GM19463 (cell line): Measurements from ENCODE around the gene HNF4A.
"Not testable (repeated sequence)": the region's sequence is repeated elsewhere in the genome, so short reads cannot be mapped to it uniquely, and the experiment has no call there.

Source experiments
- ATAC-seq: cut with Tn5 transposase; IDR thresholded peaks from one replicate; pipeline ENCODE4 v1.9.1; 2021; ENCODE audit warnings: mild to moderate bottlenecking, moderate library complexity; ENCODE audit not compliant: unreplicated experiment

The HNF4A gene

GRCh38 chr20:44355498-44356352 lies at the start of gene HNF4A:
HNF4A (plus strand) TSS chr20:44355699; CDS start chr20:44355805, 106 bp downstream.
- no peak for ATAC-seq

DNA sequence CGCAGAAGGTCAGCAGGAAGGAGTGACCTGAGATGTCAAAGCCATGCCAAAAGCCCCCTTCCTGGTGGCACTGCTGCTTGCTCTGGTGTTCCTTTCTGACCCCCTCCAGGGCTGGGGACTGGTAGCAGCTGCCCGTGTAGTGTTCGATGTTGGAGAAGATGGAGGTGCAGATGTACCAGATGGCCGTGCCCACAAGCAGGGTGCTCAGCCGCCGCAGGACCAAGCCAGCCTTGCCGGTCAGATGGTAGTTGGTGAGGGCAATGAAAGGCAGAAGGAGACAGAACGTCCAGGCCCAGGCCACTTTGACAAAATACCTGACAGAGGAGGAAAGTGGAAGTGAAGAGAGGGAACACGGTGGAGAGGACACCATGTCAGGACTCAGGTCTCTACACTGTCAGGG lies 48.6 kb upstream of the HNF4A start:
- no peak for ATAC-seq

- no peak for ATAC-seq
These were observed 45.5 kb upstream of the HNF4A start for GRCh38 chr20:44309763-44310663.

- ATAC-seq, result peak; percentile 93
These were observed 44.5 kb upstream of the HNF4A start, which contains the start of gene FITM2 for GRCh38 chr20:44310664-44311639. FITM2 (minus strand) TSS chr20:44311202; CDS start chr20:44311148, 54 bp downstream.

DNA sequence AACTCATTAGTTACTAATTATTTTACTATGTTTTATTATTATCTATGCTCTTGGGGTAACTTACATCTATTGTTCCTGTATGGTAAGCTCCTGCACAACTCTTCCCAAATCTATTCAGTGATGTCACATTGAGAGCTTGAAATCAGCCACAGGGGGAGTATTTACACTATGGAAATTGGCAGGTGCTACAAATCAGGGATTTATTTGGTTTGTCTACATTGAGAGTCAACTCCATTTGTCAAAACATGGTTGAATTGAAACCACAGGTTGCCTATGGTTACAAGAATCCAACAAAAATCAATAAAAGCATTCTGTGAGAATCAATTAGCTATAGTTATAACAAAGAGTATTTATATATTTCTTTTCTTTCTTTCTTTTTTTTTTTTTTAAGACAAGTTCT lies 40.6 kb upstream of the HNF4A start:
- no peak for ATAC-seq

DNA sequence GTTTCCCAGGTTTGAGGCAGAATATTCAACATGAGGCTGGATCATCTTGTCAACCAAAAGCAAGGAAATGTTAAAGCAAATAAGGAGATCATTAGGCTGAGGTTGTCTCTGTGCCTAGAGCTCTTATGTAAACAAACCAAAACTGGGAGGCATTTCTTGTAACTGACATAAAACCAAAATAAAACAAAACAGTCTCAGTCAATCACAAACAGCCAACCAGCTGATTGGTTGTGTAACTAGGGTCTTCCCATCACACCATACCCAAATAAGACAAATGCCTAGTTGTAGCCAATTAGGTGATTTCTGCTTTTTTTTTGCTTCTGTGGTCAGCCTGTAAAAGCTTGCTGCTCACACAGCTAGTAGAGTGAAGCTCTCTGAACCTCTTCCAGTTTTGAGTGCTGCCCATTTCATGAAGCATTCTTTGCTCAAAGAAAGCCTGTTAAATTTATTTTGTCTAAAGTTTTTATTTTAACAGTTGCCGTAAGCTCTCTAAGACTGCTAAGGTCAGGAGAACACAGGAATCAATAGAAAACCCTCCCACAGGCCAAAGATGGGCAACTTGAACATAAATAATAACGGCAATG lies 35.6 kb upstream of the HNF4A start:
- ATAC-seq, result no peak

GRCh38 chr20:44324343-44324742 lies 31.2 kb upstream of the HNF4A start:
- ATAC-seq, result no peak

DNA sequence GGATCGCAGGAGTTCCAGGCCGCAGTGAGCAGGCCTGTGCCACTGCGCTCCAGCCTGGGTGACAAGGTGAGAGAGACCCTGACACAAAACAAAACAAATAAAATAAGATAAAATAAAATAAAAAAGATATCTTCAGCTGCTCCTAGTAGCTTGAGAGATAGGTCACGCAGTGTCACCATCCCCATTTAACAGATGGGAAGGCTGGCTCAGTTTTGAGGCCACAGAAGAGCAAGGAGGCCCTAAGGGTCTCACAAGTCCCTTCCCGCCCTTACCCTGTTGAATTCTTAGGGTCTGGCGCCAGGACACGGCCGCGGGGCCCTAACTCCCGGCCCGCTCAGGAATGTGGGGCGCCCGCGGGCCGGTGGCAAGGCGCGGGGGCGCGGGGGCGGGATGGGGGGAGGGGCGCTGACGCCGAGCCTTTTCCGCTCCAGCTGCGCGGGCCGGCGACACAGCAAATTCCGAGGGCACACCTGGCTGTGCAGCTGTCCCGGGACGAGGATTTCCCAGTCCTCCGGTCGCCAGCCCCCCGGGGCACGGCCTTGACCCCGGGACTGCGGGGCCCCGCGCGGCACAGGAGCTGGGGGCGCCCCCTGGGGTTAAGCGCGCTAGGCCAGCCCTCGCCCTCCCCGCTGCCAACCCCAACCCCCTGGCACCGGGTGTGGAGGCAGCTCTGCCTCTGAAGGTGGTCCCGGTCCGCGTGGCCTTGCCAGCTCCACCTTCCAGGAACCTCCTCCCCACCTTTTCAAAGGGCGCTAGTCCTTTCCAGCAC lies 28.9 kb upstream of the HNF4A start:
- ATAC-seq, result no peak

- not testable (repeated sequence) for ATAC-seq
These were observed 27.8 kb upstream of the HNF4A start for GRCh38 chr20:44327748-44328147.

GRCh38 chr20:44328428-44328827 lies 27.1 kb upstream of the HNF4A start:
- ATAC-seq, result no peak

DNA sequence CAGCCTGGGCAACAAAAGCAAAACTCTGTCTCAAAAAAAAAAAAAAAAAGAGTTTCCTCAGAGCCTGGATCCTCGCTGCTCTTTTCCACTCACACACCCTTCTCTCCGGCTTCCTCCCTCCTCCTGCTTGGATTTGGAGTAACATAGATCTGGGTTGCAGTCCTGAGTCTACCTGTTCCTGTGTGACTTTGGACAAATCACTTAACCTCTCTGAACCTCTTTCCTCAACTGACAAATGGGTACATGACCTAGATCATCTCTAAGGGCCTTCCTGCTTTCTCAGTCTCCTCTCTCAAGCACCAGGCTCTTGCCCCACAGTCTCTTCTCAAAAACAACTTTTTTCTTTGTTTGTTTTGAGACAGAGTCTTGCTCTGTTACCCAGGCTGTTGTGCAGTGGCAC lies 24.3 kb upstream of the HNF4A start:
- no peak for ATAC-seq

- ATAC-seq, result no peak
These were observed 21.2 kb upstream of the HNF4A start for GRCh38 chr20:44334306-44334705.

DNA sequence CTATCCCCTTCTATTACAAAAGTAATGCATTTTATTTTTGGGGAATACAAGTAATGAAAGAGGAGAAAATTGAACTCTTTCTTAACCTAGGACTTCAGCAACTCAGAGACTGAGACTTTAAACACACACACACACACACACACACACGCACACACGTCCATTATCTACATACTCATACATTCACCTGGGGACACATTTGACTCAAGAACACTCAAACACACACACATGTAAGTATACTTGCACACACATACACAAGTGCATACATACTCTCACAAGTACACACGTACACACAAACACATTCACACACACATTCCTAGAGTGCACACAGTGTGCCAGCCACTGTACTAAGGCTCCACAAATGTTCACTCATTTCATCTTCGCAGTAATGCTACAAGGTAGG lies 20.8 kb upstream of the HNF4A start:
- no peak for ATAC-seq

DNA sequence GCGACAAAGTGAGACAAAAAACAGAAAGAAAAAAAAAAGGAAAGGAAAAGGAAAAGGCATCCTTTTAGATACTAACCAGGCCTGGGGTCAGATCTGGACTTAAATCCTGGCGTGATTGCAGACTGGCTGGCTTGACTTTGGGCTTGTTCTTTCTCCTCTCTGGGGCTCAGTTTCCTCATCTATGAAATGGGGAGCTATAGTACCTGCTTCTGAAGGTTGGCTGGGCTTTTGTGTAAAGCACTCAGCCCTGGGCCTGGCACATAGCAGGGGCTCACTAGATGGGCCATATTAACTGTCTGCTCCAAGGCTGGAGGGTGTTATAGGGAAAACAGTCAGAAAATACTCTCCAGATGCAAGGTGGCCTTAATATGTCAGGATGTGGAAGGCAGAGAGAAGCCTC lies 19.8 kb upstream of the HNF4A start:
- no peak for ATAC-seq

GRCh38 chr20:44336086-44336485 lies 19.4 kb upstream of the HNF4A start:
- no peak for ATAC-seq

GRCh38 chr20:44336725-44337380 lies 18.6 kb upstream of the HNF4A start, which contains the start of gene R3HDML:
R3HDML (plus strand) TSS chr20:44337043; CDS start chr20:44337158, 115 bp downstream.
- no peak for ATAC-seq

GRCh38 chr20:44342248-44342647 lies 13.3 kb upstream of the HNF4A start:
- no peak for ATAC-seq

DNA sequence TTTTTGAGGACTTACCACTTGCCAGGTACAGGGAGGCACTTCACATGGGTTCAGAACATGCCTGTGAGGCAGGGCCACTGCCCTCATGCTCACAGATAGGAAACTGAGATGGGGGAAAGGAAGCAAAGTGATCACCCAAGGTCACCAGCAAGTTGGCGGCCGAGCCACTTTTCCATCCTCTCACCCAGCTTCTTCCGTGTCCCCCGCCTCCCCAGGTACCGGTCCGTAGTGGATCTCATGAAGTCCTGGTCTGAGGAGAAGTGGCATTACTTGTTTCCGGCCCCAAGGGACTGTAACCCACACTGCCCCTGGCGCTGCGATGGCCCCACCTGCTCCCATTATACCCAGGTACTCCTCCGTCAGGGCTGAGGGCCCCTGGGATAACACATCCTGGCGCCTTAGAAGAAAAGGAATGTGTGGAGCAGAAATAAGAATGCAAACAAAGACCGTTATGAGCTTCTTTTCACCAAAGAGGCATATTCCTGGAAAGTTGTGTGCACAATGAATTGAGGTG lies 12.3 kb upstream of the HNF4A start:
- no peak for ATAC-seq

DNA sequence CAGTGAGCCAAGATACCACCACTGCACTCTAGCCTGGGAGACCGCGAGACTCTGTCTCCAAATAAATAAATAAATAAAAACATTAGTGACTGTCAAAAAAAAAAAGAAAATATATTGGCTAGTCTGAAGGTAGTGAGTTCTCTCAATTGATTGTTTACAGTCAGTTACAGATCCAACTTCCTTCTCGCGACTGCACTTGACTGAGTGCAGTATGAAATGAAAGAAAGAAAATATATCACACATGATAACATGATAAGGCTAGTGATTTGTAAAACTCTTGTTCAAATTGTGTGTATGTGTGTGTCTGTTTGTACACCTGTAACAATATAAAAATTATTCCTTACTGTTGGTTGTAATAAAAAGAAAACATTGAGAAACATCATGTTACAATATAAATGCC lies 10.8 kb upstream of the HNF4A start:
- ATAC-seq, result no peak
